Activated naive CD4-positive, alpha-beta T cell treated with anti-CD3 and anti-CD28 coated beads for 36 hours (primary cell): ENCODE results near the gene PCIF1. TPM values are rescaled to one million over a fixed set of nuclear protein-coding genes. Genes with fewer than 3 reads are reported as not detected.
"Not testable (repeated sequence)": the region's sequence is repeated elsewhere in the genome, so short reads cannot be mapped to it uniquely, and the experiment has no call there.

Experiments used
- CTCF ChIA-PET: fragments of 350-600 bp; sonication (Branson Sonifier 250); formaldehyde crosslinking; loops from one replicate; lab custom pipeline; 2021; ENCODE audit warnings: antibody characterized with exemption; lab: Charles Lee
- DNase-seq: peaks from one replicate; pipeline ENCODE4 v3.0.0-alpha.2; 2020
- H3K27ac Mint-ChIP-seq: one replicate; pipeline ENCODE4 v1.8.0; 2021; ENCODE audit warnings: mild to moderate bottlenecking, mixed read lengths
- H3K27me3 Mint-ChIP-seq: one replicate; pipeline ENCODE4 v1.8.0; 2021; ENCODE audit warnings: low read depth, mixed read lengths
- H3K36me3 Mint-ChIP-seq: one replicate; pipeline ENCODE4 v1.8.0; 2021; ENCODE audit warnings: low read depth, mixed read lengths
- H3K4me1 Mint-ChIP-seq: one replicate; pipeline ENCODE4 v1.8.0; 2021; ENCODE audit warnings: low read depth, mixed read lengths
- H3K4me3 Mint-ChIP-seq: one replicate; pipeline ENCODE4 v1.8.0; 2021; ENCODE audit warnings: mild to moderate bottlenecking, moderate library complexity, mixed read lengths
- H3K9me3 Mint-ChIP-seq: one replicate; pipeline ENCODE4 v1.8.0; 2021; ENCODE audit warnings: mixed read lengths
- intact Hi-C: fragments of 100-400 bp; cut with micrococcal nuclease; formaldehyde crosslinking; loops from one replicate; pipeline ENCODE4 v1.15.1; 2023
- total RNA-seq, 2 experiments: library from RNA; stranded (reverse); gene quantifications; one replicate each; pipeline ENCODE4 v1.2.3, GENCODE V29; 2021

The PCIF1 gene
- total RNA-seq, 2 experiments from 2014 or later = 39.2 to 39.5 TPM

GRCh38 chr20:45919542-45920399 is 14.7 kb upstream of the PCIF1 start:
- CTCF ChIA-PET = interaction anchor here (1.4 kb wide), 1 partner anchor 50 kb away, joined by 4 read pairs; no protein-coding TSS in a partner anchor
- Mint-ChIP-seq H3K27me3 (peaks cover 9% of the 10 kb centered on the region), H3K4me1 (no peaks in the 10 kb centered on the region), H3K9me3 (no peaks in the 10 kb centered on the region), H3K36me3 (no peaks in the 10 kb centered on the region), H3K27ac (no peak overlapping the region), H3K4me3 (no peak overlapping the region)
- intact Hi-C loops = no loop called here
- DNase-seq = no peak

DNA sequence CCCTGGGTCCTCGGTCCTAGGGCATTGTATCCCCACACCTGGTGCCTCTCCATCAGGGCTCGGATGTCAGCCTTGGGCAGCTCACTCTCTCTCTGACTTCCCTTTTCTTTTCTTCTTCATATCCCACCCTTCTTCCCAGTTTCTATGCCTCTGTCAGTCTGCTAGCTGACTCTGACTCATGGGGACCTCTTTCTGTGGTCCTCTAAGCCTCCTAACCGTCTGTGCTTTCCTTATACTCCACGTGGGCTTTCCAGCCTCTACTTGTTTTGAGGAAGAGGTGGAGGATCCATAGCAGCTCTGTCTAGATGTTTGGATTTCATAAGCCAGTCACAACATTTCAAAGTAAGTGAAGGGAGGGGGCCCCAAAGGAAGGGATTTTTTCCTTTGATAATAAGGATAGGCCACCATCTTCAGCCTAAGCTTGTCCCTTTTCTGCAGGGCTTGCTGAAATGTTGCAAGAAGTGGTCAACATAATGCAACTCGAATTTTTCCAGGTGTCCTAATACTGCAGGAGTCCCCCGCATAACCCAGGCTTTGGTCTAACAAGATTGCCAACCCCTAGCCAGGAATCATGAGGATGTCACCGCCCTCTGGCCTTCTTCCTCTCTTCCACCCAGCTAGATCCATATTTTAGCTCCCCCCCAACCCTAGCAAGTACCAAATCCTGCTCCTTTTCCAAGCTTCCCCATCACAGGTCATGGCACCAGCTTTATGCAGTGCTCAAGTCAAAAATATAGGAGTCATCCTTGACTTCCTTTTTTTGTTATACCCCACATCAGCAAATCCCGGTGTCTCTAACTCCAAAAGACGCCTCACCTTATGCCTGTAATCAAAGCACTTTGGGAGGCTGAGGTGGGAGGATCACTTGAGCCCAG is 13.8 kb upstream of the PCIF1 start:
- intact Hi-C loops = no loop called here
- DNase-seq = no peak
- H3K9me3 Mint-ChIP-seq = no peaks in the 10 kb centered on the region
- CTCF ChIA-PET = interaction anchor here (0.8 kb wide), 1 partner anchor 98 kb away, joined by 4 read pairs; no protein-coding TSS in a partner anchor
- H3K27me3 Mint-ChIP-seq = peaks cover 7% of the 10 kb centered on the region
- no peak overlapping the region for H3K27ac Mint-ChIP-seq
- no peaks in the 10 kb centered on the region for H3K36me3 Mint-ChIP-seq
- no peak overlapping the region for H3K4me3 Mint-ChIP-seq
- no peaks in the 10 kb centered on the region for H3K4me1 Mint-ChIP-seq

DNA sequence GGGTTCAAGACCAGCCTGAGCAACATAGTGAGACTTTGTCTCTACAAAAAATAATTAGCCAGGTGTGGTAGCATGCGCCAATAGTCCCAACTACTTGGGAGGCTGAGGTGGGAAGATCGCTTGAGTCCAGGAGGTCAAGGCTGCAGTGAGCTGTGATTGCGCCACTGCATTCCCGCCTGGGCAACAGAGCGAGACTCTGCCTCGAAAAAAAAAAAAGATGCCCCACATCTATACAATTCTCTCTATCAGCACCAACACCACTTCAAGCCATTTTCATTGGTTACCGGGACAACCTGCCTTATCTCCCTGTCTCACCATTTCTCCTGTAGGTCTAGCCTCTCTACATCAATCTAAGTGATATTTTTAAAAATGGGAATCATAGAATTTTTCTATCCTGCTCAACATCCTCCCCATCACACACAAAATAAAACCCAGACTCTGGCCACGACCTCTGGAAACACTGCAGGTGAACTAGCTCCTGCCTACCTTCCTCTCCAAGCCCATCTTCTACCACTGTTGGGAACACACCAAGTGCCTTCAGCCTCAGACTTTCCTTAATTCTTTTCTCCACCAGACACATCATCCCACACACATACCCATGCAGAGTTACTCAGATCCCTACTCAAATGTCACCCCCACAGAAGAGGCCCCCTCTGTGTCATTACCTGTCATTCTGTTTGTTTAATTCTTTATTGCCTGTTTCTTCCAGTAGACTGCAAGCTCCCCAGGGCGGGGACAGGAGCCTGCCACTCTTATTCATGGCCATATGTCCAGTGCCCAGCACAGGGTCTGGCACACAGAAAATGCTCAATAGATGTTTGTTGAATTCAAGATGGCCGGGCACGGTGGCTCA is 12.9 kb upstream of the PCIF1 start:
- DNase-seq = no peak
- CTCF ChIA-PET = interaction anchor here (0.6 to 1.0 kb wide), 2 partner anchors 47 to 76 kb away, joined by 3 to 4 read pairs; no protein-coding TSS in a partner anchor
- Mint-ChIP-seq H3K27ac (no peak overlapping the region), H3K9me3 (no peaks in the 10 kb centered on the region), H3K4me3 (no peak overlapping the region), H3K4me1 (no peaks in the 10 kb centered on the region), H3K27me3 (peaks cover 2% of the 10 kb centered on the region), H3K36me3 (no peaks in the 10 kb centered on the region)
- intact Hi-C loops = no loop called here

DNA sequence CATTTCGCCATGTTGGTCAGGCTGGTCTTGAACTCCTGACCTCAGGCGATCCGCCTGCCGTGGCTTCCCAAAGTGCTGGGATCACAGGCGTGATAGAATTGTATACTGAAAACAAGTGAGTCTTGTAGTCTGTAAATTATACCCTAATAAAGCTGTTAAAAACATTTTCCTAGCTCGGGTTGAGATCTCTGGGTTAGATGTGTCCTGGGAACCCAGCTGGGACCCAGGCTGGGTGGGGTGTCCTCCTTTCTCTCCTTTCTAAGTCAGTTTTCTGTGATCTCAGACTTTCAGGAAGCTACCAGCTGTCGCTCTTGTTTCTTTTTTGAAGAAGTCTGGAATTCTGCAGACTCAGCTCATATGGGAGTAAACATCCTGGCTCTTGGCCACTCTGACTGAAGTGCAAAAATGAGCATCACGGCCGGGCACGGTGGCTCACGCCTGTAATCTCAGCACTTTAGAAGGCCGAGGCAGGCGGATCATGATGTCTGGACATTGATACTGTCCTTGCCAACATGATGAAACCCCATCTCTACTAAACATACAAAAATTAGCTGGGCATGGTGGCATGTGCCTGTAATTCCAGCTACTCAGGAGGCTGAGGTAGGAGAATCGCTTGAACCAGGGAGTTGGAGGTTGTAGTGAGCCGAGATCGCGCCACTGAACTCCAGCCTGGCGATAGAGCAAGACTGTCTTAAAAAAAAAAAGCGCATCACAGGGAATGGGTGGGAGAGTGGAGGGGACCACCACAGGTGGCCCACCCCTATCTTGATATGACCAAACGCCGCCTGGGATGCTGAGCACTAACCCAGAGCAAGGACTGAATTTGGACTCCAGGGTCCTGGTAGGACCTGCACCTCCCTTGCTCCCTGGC is 9.9 kb upstream of the PCIF1 start:
- no peak overlapping the region for H3K27ac Mint-ChIP-seq

GRCh38 chr20:45925821-45926506 is 8.5 kb upstream of the PCIF1 start:
- DNase-seq = no peak
- Mint-ChIP-seq H3K4me3 (no peak overlapping the region), H3K27me3 (no peaks in the 10 kb centered on the region), H3K36me3 (no peaks in the 10 kb centered on the region), H3K4me1 (no peaks in the 10 kb centered on the region), H3K9me3 (no peaks in the 10 kb centered on the region), H3K27ac (no peak overlapping the region)
- intact Hi-C loops = no loop called here
- CTCF ChIA-PET = interaction anchor here (1.5 kb wide), 1 partner anchor 44 kb away, joined by 3 read pairs; no protein-coding TSS in a partner anchor

More for the DNA sequence above, 9.9 kb upstream of the PCIF1 start:
- H3K9me3 Mint-ChIP-seq = no peaks in the 10 kb centered on the region
- no peak overlapping the region for H3K4me3 Mint-ChIP-seq
- no peaks in the 10 kb centered on the region for H3K36me3 Mint-ChIP-seq
- intact Hi-C loops = no loop called here
- CTCF ChIA-PET = interaction anchor here (0.7 to 1.6 kb wide), 2 partner anchors 9 to 94 kb away, joined by 4 to 5 read pairs; no protein-coding TSS in a partner anchor
- no peak for DNase-seq
- peaks cover 2% of the 10 kb centered on the region for H3K27me3 Mint-ChIP-seq
- H3K4me1 Mint-ChIP-seq = no peaks in the 10 kb centered on the region

DNA sequence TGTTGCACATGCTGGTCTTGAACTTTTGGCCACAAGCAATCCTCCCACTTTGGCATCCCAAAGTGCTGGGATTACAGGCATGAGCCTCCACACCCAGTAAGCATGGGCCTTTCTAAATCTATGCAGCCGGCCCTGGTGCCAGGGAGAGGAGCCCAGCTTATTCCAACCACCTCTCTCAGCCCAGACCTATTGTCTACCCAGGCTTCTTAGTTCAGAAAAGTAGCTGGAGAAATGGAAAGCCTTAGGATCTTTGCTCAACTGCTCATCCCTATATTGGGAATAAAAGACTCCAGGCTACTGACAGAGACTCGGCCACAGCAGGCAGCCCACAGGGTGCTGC is 7.8 kb upstream of the PCIF1 start:
- H3K27me3 Mint-ChIP-seq = no peaks in the 10 kb centered on the region
- DNase-seq = no peak
- intact Hi-C loops = no loop called here
- H3K27ac Mint-ChIP-seq = no peak overlapping the region
- no peaks in the 10 kb centered on the region for H3K9me3 Mint-ChIP-seq
- H3K4me1 Mint-ChIP-seq = no peaks in the 10 kb centered on the region
- H3K36me3 Mint-ChIP-seq = no peaks in the 10 kb centered on the region
- no peak overlapping the region for H3K4me3 Mint-ChIP-seq
- CTCF ChIA-PET = interaction anchor here (1.5 kb wide), 1 partner anchor 43 kb away, joined by 3 read pairs; no protein-coding TSS in a partner anchor

DNA sequence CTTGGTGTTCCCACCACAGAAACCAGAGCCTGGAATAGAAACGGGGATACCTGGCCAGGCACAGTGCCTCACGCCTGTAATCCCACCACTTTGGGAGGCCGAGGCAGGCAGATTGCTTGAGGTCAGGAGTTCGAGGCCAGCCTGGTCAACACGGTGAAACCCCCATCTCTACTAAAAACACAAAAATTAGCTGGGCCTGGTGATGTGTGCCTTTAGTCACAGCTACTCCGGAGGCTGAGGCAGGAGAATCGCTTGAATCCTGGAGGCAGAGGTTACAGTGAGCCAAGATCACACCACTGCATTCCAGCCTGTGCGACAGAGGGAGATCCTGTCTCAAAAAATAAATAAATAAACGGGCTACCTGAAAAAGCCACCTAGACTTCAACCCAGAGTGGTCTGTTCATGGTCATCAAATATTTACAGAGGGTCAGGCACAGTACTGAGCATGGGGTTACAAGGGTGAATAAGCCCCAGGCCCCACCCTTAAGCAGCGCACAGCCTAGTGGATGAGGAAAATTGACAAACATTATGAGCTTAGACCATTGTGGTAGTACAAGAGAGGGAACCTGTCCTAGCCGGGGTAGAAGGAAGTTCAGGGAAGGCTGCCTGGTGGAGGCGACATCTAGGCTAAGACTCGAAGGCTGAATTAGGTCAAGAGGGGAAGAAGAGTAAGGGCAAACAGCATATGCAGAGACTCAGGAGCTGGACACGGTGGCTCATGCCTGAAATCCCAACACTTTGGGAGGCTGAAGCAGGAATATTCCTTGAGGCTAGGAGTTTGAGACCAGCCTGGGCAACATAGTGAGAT is 7.2 kb upstream of the PCIF1 start:
- no peaks in the 10 kb centered on the region for H3K27me3 Mint-ChIP-seq
- no peak overlapping the region for H3K27ac Mint-ChIP-seq
- CTCF ChIA-PET = interaction anchor here (1.4 to 1.5 kb wide), 2 partner anchors 37 to 43 kb away, joined by 3 read pairs; no protein-coding TSS in a partner anchor
- intact Hi-C loops = no loop called here
- H3K36me3 Mint-ChIP-seq = no peaks in the 10 kb centered on the region
- H3K9me3 Mint-ChIP-seq = no peaks in the 10 kb centered on the region
- H3K4me3 Mint-ChIP-seq = no peak overlapping the region
- DNase-seq = no peak
- H3K4me1 Mint-ChIP-seq = no peaks in the 10 kb centered on the region

GRCh38 chr20:45931680-45932079 is 2.8 kb upstream of the PCIF1 start:
- H3K9me3 Mint-ChIP-seq, H3K27me3 Mint-ChIP-seq, H3K4me3 Mint-ChIP-seq, H3K27ac Mint-ChIP-seq, DNase-seq, H3K36me3 Mint-ChIP-seq: not testable (repeated sequence)
- peaks cover 14% of the 10 kb centered on the region for H3K4me1 Mint-ChIP-seq
- CTCF ChIA-PET = interaction anchor here (1.2 to 1.8 kb wide), 2 partner anchors 39 to 133 kb away, joined by 3 to 5 read pairs; no protein-coding TSS in a partner anchor
- intact Hi-C loops = loop anchor here (2.0 to 5.0 kb wide), 4 partner anchors 31 to 756 kb away; partner anchors contain the start of gene TP53RK

GRCh38 chr20:45933266-45934045 is 1.0 kb upstream of the PCIF1 start:
- Mint-ChIP-seq H3K27ac (peak overlapping the region; percentile 95), H3K9me3 (no peaks in the 10 kb centered on the region), H3K27me3 (no peaks in the 10 kb centered on the region), H3K4me1 (peaks cover 29% of the 10 kb centered on the region), H3K36me3 (peaks cover 13% of the 10 kb centered on the region), H3K4me3 (peak overlapping the region; percentile 93)
- DNase-seq = peak; percentile 84
- intact Hi-C loops = loop anchor here (1.0 to 5.0 kb wide), 7 partner anchors 22 to 754 kb away; partner anchors contain the start of genes ELMO2, TP53RK and ZNF335
- CTCF ChIA-PET = interaction anchor here (0.6 to 2.5 kb wide), 12 partner anchors 8 to 473 kb away, joined by 3 to 19 read pairs (median 4); no protein-coding TSS in a partner anchor
